ENCODE measurements around the gene PTCH2.
"Not testable (repeated sequence)": the region's sequence is repeated elsewhere in the genome, so short reads cannot be mapped to it uniquely, and the experiment has no call there.

PTCH2 gene

DNA sequence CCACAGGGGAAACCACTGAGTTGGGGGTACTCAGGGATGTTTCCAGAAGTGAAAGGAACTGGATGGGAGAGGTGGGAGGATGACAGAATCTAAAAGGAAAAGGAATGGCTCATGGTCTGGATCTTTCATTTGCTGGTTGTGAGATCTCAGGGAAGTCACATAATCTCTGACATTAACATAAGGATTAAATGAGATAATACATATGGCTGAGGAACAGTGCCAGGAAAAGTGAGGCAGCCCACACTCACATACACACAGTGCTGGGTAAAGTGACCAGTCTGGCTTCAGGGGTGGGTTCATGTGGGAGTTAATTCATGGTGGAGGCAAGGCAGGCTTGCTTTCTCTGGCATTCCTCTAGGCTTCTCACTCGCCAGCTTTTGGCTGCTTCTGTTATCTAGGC, 3.9 kb upstream of the PTCH2 start:
- TF ChIP-seq TAF1 (IDR thresholded peaks at IDR 0.05; ENCODE audit: low read depth, low read length) (no peak), PAX5 (IDR thresholded peaks at IDR 0.05; ENCODE audit: insufficient read depth, low read length, severe bottlenecking) (no peak), POU2F2 (IDR thresholded peaks at IDR 0.05; ENCODE audit: low read depth, low read length) (no peak), POLR2AphosphoS5 (IDR thresholded peaks at IDR 0.05; ENCODE audit: low read depth, low read length) (no peak), POLR2A (IDR thresholded peaks at IDR 0.05; ENCODE audit: low read depth, low read length) (no peak), SPI1 (IDR thresholded peaks at IDR 0.05; ENCODE audit: low read depth, low read length) (no peak)
- DNase-seq (ENCODE audit: insufficient read length, low spot score) (no peak), FAIRE-seq (no peak)

DNA sequence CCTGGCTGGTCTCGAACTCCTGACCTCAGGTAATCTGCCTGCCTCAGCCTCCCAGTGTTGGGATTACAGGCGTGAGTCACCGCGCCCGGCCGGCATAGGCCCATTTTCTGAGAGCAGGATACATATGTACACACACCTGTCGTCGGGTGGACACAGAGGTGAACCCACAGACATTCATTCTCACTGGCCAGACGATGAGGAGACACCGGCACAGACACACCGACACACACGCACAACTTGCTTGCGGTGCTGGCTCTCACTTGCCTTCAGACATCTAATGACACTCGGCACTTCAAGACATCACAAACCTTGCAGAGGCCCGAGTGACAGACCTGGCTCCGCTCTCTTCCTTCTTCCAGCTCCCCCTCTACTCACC, 579 bp downstream of the PTCH2 start:
- TF ChIP-seq PAX5 (IDR thresholded peaks at IDR 0.05; ENCODE audit: insufficient read depth, low read length, severe bottlenecking) = no peak
- TF ChIP-seq POU2F2 (IDR thresholded peaks at IDR 0.05; ENCODE audit: low read depth, low read length) = no peak
- no peak for TF ChIP-seq TAF1 (IDR thresholded peaks at IDR 0.05; ENCODE audit: low read depth, low read length)
- TF ChIP-seq POLR2AphosphoS5 (IDR thresholded peaks at IDR 0.05; ENCODE audit: low read depth, low read length) = no peak
- no peak for TF ChIP-seq SPI1 (IDR thresholded peaks at IDR 0.05; ENCODE audit: low read depth, low read length)
- no peak for TF ChIP-seq POLR2A (IDR thresholded peaks at IDR 0.05; ENCODE audit: low read depth, low read length)
- peak; percentile 58 for FAIRE-seq
- DNase-seq (ENCODE audit: insufficient read length, low spot score) = no peak

DNA sequence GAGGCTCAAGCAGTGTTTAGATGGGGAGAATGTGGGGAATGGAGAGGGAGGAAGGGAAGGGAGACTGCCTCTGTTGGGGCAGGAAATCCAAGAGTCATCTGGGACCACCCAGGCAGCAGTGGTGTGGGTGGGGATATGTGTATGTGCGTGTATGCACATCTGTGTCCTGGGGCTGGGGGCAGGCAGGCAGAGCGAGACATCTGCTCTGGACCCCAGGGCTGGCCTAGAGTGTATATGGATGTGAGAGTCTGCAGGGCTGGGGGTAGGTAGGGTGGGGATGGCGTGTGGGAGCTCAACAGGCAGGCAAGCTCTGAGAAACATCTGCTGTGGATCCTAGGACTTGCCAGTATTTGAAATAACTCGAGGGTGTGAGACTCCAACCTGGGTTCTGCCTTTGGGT, 3.5 kb downstream of the PTCH2 start:
- DNase-seq (ENCODE audit: insufficient read length, low spot score) = no peak
- TF ChIP-seq POLR2A (IDR thresholded peaks at IDR 0.05; ENCODE audit: low read depth, low read length) (no peak), SPI1 (IDR thresholded peaks at IDR 0.05; ENCODE audit: low read depth, low read length) (no peak), TAF1 (IDR thresholded peaks at IDR 0.05; ENCODE audit: low read depth, low read length) (no peak), PAX5 (IDR thresholded peaks at IDR 0.05; ENCODE audit: insufficient read depth, low read length, severe bottlenecking) (no peak), POU2F2 (IDR thresholded peaks at IDR 0.05; ENCODE audit: low read depth, low read length) (no peak), POLR2AphosphoS5 (IDR thresholded peaks at IDR 0.05; ENCODE audit: low read depth, low read length) (no peak)
- no peak for FAIRE-seq

DNA sequence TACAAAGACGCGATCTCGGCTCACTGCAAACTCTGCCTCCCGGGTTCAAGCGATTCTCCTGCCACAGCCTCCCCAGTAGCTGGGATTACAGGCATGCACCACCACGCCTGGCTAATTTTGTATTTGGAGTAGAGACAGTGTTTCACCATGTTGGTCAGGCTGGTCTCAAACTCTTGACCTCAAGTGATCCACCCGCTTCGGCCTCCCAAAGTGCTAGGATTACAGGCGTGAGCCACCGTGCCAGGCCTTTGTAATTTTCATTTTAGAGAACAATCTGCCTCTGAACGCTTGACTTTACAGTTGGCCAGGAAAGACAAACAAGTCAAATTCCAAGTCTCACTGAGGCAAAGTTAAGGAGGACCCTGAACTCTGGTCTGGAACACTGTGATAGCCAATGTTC, 4.8 kb downstream of the PTCH2 start:
- DNase-seq (ENCODE audit: insufficient read length, low spot score); FAIRE-seq: not testable (repeated sequence)

DNA sequence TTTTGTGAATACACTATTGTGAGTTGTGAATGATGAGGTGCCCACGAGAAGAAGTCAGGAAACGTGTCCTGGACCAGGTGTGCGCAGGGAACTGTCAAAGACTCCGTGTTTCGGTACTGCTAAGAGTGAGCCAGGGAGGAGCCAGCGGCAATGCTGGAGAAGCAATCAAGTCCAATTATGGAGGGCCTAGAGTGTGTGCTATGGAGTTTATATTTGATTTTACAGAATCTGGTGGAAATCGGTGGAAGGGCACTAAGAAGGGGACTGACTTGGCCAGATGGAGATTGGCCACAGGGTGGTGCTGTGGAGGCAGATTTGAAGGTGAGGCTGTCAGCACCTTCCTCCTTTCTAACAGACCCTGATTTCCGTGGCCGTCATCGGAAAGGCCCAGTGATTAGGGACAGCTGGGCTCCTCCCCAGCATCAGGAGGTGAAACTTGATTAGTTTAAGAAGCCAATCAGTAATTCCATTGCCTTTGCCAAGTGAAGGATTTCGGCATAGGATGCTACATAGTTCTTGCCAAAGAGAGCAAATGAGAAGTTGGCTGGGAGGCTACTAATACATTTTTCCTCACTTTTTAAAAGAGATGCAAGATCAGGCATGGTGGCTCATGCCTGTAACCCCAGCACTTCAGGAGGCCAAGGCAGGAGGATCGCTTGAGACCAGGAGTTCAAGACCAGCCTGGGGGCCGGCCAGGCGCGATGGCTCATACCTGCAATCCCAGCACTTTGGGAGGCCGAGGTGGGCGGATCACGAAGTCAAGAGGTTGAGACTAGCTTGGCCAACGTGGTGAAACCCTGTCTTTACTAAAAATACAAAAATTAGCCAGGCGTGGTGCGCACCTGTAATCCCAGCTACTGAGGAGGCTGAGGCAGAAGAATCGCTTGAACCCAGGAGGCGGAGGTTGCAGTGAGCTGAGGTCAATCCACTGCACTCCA, 7.0 kb downstream of the PTCH2 start:
- peak; percentile 81 for DNase-seq (ENCODE audit: insufficient read length, low spot score)
- TF ChIP-seq POU2F2 (IDR thresholded peaks at IDR 0.05; ENCODE audit: low read depth, low read length) (no peak), POLR2A (IDR thresholded peaks at IDR 0.05; ENCODE audit: low read depth, low read length) (no peak), PAX5 (IDR thresholded peaks at IDR 0.05; ENCODE audit: insufficient read depth, low read length, severe bottlenecking) (no peak), SPI1 (IDR thresholded peaks at IDR 0.05; ENCODE audit: low read depth, low read length) (no peak), TAF1 (IDR thresholded peaks at IDR 0.05; ENCODE audit: low read depth, low read length) (no peak), POLR2AphosphoS5 (IDR thresholded peaks at IDR 0.05; ENCODE audit: low read depth, low read length) (no peak)
- FAIRE-seq = peak; percentile 96

DNA sequence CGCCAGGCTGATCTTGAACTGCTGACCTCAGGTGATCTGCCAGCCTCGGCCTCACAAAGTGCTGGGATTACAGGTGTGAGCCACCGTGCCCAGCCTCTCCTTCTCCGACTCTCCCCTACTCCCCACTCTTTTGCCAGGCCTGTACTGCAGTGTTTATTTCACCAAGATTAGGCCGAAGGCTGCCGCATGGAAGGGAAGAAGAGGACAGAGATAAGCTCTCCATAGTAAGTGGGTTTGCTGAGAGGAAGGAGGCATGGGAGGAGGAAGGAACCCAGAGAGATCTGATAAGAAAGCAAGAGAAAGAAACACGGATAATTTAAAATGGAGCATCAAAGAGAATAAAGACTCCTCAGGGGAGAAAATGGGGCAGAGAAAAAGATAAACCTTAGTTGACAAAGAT, 8.7 kb downstream of the PTCH2 start:
- FAIRE-seq = no peak
- no peak for DNase-seq (ENCODE audit: insufficient read length, low spot score)
- no peak for TF ChIP-seq POLR2AphosphoS5 (IDR thresholded peaks at IDR 0.05; ENCODE audit: low read depth, low read length)
- TF ChIP-seq PAX5 (IDR thresholded peaks at IDR 0.05; ENCODE audit: insufficient read depth, low read length, severe bottlenecking) = no peak
- no peak for TF ChIP-seq POLR2A (IDR thresholded peaks at IDR 0.05; ENCODE audit: low read depth, low read length)
- TF ChIP-seq POU2F2 (IDR thresholded peaks at IDR 0.05; ENCODE audit: low read depth, low read length) = no peak

DNA sequence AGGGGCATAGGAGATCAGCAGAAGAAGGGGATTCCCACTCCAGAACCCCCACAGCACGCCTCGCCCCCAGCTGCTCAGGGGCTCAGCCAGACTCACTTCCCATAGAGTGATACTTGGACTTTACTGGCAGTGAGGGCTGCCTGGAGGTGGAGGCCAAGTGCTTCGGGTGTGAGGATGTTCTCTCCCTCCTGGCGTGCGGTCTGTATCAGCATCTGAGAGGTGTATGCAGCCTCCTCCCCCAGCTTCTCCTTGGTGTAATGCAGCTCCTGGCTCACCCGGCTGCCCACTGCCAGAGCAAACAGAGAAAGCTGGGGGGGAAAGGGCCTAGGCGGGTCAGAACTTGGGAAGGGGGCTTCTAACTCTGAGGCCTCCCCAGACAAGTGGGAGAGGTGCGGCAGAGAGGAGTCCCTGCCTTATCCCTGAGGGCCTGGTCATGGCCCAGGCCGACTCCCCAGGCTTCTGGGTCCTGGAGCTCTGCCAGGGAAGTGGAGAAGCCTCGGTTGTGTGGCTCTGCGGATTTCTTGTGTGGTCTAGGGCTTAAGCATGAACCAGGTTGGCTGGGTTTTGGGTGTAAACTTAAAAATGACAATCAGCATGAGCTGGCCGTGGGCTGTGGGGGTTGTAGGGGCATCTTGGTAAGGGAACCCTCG, 10.9 kb downstream of the PTCH2 start:
- DNase-seq (ENCODE audit: insufficient read length, low spot score) (no peak), FAIRE-seq (no peak)
- TF ChIP-seq POLR2A (IDR thresholded peaks at IDR 0.05; ENCODE audit: low read depth, low read length) (no peak), TAF1 (IDR thresholded peaks at IDR 0.05; ENCODE audit: low read depth, low read length) (no peak), POU2F2 (IDR thresholded peaks at IDR 0.05; ENCODE audit: low read depth, low read length) (no peak), POLR2AphosphoS5 (IDR thresholded peaks at IDR 0.05; ENCODE audit: low read depth, low read length) (no peak), SPI1 (IDR thresholded peaks at IDR 0.05; ENCODE audit: low read depth, low read length) (no peak), PAX5 (IDR thresholded peaks at IDR 0.05; ENCODE audit: insufficient read depth, low read length, severe bottlenecking) (no peak)

DNA sequence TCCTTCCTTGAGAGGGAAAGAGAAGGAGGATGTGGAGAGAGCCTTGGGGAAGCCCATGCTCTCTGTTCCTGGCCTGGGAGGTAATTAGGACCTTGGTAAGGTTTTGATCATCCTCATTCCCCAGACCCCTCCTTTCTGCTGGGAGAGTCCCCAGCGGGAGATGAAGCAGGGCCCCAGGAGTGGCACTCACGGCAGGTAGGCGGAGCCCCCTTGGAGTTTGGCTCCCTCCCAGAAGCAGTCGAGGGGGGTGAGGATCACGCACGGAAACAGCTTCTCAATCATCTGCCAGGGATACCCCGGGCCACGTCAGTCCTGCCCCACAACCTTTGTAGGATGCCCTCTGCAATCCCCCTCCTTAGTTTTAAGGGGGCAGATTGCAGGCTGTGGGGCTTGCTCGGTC, 11.5 kb downstream of the PTCH2 start:
- TF ChIP-seq TAF1 (IDR thresholded peaks at IDR 0.05; ENCODE audit: low read depth, low read length) (no peak), PAX5 (IDR thresholded peaks at IDR 0.05; ENCODE audit: insufficient read depth, low read length, severe bottlenecking) (no peak), POLR2AphosphoS5 (IDR thresholded peaks at IDR 0.05; ENCODE audit: low read depth, low read length) (no peak), POLR2A (IDR thresholded peaks at IDR 0.05; ENCODE audit: low read depth, low read length) (no peak), POU2F2 (IDR thresholded peaks at IDR 0.05; ENCODE audit: low read depth, low read length) (no peak), SPI1 (IDR thresholded peaks at IDR 0.05; ENCODE audit: low read depth, low read length) (no peak)
- no peak for DNase-seq (ENCODE audit: insufficient read length, low spot score)
- no peak for FAIRE-seq

DNA sequence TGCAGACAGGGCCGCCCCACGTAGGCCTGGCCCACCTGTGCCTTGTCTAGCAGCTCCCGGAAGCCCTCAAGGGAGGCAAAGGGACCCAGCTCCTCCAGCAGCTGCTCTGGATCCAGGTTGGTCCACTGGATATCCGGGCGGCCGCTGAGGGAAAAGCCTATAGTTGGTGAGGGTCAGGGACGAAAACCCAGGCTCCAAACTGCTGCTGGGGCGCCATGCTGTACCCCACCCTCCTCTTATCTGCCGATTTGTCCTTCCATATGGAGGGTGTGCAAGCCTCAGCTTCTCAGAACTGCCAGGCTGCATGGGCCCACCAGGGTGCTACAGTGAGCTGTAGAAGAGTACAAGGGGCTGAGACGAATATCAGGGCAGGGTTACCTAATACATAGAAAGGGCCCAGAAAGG, 12.2 kb downstream of the PTCH2 start:
- FAIRE-seq (no peak), DNase-seq (ENCODE audit: insufficient read length, low spot score) (no peak)
- no peak for TF ChIP-seq POLR2A (IDR thresholded peaks at IDR 0.05; ENCODE audit: low read depth, low read length)
- no peak for TF ChIP-seq PAX5 (IDR thresholded peaks at IDR 0.05; ENCODE audit: insufficient read depth, low read length, severe bottlenecking)
- no peak for TF ChIP-seq POU2F2 (IDR thresholded peaks at IDR 0.05; ENCODE audit: low read depth, low read length)
- TF ChIP-seq SPI1 (IDR thresholded peaks at IDR 0.05; ENCODE audit: low read depth, low read length) = no peak
- TF ChIP-seq POLR2AphosphoS5 (IDR thresholded peaks at IDR 0.05; ENCODE audit: low read depth, low read length) = no peak
- TF ChIP-seq TAF1 (IDR thresholded peaks at IDR 0.05; ENCODE audit: low read depth, low read length) = no peak

Data from GM12891 (cell line).